ELF-1 (cell line): ENCODE measurements around the gene CALR.
"Not testable (repeated sequence)": the region's sequence is repeated elsewhere in the genome, so short reads cannot be mapped to it uniquely, and the experiment has no call there.

ENCODE experiments used
- DNase-seq: peaks from one replicate; pipeline ENCODE4 v3.0.0-alpha.2; 2016; ENCODE audit warnings: low read depth, low spot score

Gene CALR

DNA sequence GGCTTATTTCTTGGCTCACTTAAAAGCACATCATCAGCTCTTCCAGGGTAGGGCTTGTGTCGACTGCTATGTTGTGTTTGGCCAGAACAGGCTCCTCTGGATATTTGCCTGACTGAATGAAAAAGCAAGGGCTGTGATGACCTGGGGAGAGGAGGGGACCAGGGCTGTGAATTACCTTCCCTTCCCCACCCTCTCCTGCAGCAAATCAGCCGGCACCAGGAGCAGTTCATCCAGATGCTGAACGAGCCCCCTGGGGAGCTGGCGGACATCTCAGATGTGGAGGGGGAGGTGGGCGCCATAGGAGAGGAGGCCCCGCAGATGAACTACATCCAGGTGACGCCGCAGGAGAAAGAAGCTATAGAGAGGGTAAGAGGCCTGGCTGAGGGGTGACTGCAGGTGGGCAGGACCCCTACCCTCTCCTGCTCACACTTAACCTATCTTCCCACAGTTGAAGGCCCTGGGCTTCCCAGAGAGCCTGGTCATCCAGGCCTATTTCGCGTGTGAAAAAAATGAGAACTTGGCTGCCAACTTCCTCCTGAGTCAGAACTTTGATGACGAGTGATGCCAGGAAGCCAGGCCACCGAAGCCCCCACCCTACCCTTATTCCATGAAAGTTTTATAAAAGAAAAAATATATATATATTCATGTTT lies 14.2 kb downstream of the CALR start:
- peak; percentile 24 for DNase-seq

DNA sequence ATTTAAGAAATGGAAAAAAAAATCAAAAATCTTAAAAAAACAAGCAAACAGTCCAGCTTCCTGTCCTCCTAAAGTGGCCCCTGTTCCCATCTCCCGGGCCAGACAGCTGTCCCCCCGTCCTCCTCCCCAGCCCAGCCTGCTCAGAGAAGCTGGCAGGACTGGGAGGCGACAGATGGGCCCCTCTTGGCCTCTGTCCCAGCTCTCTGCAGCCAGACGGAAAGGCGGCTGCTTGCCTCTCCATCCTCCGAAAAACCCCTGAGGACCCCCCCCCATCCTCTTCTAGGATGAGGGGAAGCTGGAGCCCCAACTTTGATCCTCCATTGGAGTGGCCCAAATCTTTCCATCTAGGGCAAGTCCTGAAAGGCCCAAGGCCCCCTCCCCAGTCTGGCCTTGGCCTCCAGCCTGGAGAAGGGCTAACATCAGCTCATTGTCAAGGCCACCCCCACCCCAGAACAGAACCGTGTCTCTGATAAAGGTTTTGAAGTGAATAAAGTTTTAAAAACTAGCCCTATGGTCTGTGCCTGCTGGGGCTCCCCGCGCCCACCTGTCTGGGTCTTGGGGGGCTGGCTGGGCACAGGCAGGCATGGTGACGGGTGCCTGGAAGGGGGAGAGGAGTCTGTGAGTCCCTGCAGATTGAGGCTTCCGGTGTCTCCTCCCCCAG lies 14.9 kb downstream of the CALR start:
- no peak for DNase-seq

DNA sequence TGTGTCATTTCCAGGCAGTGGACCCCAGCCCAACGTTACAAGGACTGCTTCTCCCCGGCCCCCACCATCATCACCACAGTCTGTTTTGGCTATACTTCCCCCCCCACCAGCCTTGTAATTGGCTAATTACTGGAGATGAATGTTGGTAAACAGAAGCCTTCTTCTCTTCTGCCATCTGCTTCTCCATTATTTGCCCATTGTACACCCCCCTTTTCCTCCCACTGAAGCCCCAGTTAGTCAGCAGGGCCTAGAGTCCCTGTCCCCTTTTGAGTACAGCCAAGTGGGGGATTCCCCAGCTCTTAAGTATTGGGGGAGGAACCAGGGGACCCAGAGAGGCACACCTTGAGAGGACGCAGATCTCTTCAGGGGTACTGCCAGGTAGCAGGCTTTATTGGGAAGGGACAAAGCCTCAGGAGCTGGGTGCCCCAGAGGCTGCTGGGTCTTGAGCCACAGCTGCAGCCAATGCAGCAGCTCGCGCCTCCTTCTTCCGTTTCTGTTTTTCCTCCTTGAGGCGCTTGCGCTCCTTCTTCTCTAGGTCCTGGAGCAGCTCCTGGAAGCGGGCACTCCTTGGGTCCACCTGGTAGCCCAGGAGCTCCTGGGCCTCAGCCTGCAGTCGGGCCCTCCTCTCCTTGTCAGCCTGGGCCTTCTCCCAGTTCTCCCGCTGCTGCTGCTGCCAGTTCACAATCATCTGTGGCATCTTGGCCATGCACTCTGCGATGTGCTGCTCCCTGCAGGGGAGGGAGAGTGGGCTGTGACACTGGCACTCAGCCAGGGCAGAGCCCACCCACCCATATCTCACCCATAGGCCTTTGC lies 15.6 kb downstream of the CALR start:
- DNase-seq = no peak

DNA sequence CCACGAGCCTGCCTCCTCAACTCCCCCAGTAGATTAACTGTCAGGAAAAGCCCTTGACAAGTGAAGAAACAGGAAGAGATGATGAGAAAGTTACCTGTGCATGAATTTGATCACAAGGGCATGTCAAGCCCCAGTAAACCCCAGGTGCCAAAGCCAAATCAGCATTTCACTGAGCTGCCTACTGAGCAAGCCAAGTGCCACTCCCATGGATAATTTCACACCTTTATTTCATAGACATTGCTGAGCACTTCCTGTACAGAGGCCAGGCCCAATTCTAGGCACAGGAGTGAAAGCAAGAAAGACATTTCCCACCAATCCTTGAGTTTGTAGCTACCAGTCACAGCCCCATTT lies 16.2 kb downstream of the CALR start:
- DNase-seq = no peak

DNA sequence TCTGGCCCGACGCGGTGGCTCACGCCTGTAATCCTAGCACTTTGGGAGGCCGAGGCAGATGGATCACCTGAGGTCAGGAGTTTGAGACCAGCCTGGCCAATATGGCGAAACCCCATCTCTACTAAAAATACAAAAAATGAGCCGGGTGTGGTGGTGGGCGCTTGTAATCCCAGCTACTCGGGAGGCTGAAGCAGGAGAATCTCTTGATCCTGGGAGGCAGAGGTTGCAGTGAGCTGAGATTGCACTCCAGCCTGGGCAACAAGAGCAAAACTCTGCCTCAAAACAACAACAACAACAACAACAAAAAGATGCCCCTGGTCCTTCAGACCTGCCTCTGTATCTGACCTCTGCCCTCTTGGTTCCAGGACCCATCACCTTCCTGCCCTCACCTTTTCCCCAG lies 17.2 kb downstream of the CALR start:
- not testable (repeated sequence) for DNase-seq

DNA sequence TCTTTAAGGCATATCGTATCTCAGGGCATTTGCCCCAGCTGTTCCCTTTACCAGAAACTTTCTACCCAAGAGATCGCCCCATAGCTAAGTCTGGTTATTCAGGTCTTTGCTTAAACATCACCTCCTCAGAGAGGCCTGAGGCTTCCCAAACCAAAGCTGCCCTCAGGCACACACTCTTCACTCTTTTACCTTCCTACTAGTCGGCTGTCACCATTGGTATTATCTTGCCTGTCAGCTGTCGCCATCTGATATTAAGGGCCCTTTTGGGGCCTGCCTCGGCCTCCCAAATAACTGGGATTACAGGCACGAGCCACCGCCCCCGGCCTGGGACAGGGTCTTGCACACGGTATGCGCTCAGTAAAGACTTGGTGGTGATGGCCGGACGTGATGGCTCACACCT lies 17.6 kb downstream of the CALR start:
- peak; percentile 60 for DNase-seq

DNA sequence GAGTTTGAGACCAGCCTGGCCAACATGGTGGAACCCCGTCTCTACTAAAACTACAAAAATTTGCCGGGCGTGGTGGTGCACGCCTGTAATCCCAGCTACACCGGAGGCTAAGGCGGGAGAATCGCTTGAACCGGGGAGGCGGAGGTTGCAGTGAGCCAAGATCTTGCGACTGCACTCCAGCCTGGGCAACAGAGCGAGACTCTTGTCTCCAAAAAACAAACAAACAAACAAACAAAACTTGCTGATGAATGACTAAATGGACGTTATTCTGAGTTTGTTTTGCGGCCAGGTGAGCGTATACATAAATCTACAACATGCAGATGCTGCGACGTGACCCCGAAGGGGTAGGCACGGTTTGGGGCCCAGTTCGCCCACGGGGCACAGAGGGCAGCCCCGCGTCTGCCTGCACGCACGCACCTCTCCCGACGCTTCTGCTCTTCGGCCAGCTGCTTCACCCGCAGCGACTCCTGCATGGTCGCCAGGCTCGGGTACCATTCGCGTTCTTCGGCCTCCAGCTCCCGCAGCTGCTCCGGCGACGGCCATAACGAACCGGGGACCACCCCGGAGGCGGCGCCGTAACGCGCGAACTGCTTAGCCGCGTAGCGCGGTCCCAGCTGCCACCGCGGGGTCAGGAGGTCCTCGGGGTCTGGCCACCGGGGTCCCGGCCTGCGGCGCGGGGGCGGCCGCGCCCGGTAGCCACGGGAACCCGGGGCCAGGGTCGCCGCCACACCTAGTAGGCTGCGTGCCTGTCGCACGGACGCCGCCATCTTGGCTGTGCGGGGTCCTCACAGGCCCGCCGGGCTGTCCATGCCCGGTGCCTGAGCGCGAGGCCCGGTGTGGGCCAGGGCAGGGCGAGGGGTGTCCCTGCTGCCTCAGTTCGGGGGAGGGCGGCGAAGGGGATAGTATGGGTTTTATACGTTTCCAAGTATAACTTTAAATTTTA lies 18.3 kb downstream of the CALR start, which contains the start of gene GADD45GIP1:
Gene GADD45GIP1, minus strand, starts transcription at position 778 of the 943 bp plus-strand sequence. Its CDS starts 11 bp downstream, at position 767.
- peak; percentile 85 for DNase-seq

DNA sequence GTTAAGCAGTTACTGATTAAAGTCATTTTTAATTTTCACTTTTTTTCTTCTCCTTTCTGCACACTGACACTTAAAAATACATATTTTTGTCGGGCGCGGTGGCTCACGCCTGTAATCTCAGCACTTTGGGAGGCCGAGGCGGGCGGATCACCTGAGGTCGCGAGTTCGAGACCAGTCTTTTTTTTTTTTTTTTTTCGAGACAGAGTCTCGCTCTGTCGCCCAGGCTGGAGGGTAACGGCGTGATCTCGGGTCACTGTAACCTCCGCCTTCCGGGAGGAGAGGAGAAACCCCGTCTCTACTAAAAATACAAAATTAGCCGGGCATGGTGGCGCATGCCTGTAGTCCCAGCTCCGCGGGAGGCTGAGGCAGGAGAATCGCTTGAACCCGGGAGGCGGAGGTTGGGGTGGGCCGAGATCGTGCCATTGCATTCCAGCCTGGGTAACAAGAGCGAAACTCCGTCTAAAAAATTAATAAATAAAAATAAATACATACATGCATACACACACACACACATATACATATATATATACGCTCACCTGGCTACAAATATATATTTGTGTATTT lies 19.1 kb downstream of the CALR start:
- not testable (repeated sequence) for DNase-seq

DNA sequence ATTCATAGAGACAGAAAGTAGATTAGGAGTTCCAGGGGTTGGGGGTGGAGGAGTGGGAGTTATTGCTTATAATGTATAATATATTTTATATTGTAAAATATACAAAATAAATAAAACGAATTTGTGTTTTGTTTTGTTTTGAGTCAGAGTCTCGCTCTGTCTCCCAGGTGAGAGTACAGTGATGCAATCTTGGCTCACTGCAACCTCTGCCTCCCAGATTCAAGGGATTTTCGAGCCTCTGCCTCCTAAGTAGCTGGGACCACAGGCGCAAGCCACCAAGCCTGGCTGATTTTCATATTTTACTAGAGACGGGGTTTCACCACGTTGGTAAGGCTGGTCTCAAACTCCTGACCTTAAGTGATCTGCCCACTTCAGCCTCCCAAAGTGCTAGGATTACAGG lies 21.1 kb downstream of the CALR start:
- no peak for DNase-seq

DNA sequence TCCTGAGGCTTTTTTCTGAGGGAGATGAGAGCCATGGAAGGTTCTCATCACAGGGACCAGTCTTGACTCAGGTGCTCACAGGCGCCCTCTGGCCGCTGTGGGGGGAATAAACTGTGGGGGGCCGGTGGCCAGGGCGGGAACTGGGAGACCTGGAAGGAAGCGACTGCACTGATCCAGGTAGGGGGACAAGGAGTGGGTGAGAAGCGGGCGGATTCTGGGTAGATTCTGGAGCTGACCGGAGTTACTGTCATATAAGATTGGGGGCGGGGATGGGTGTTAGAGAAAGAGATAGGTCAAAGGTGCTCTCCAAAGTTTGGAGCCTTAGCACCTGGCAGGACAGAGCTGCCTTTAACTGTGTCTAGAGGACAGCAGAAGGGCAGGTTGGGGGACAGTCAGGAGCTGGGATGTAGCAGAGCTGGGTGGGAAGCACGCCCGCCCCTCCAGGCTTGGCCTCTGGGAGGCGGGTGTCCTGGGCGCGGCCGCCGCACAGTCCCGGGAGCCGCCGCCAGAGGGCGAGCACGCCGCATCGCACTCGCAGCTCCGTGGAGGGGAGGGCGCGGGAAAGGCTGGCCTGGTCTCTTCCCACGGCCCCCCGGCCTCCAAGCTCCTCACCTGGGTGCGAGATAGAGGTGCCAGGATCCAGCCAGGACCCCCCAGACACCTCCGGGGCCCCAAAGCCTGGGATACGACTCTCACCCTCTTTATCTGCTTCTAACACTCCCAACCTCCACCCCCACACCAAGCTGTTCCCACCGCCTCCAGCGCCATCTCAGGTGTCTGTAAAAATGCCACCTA lies 26.8 kb downstream of the CALR start:
- peak; percentile 96 for DNase-seq

DNA sequence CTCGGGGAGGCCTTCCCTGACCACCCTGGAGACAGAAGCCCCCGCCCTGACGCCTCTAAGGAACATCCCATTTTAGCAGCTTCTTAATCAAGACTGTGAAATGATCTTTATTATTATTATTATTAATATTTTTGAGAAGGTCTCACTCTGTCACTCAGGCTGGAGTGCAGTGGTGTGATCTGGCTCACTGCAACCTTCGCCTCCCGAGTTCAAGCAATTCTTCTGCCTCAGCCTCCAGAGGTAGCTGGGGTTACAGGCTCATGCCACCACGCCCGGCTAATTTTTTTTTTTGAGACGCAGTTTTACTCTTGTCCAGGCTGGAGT lies 27.4 kb downstream of the CALR start:
- no peak for DNase-seq

DNA sequence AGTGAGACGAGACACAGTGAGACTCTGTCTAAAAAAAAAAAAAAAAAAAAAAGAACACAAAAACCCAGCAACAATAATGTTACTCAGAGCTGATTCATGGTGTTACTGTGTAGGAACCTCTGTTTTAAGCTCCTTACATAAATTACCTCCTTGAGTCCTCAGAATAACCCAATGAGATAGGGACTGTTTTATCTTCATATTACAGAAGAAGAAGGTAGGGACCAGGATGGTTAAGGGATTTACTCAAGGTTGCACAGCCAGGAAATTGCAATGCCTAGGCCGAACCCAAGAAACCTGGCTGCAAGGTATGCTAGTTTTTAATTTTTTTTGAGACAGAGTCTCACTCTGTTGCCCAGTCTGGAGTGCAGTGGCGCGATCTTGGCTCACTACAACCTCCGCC lies 29.5 kb downstream of the CALR start:
- DNase-seq = no peak

DNA sequence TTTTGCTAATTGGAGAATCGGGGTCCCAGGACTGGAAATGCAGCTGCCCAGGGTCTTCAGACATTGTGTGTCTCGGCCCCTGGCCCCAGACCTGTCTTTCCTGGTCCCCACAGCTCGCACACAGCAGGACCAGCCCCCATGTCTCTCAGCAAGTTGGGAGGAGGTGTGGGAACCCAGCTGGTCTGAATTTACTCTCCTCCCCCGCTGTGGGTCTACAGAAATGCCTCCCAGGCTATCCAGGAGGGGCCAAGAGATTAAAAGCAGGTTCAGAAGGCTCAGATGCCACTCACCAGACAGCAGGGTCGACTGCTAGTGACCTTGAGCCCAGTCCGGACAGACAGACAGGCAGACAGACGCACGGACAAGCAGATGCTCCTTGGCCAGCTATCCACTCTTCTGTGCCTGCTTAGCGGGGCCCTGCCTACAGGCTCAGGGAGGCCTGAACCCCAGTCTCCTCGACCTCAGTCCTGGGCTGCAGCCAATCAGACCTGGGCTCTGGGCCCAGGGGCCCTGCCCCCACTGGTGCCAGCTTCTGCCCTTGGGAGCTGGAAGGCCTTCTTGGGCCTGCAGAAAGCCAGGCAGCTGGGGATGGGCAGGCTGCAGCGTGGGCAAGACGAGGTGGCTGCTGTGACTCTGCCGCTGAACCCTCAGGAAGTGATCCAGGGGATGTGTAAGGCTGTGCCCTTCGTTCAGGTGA lies 31.0 kb downstream of the CALR start, which contains the start of gene DAND5:
Gene DAND5, plus strand, starts transcription at position 285 of the 697 bp plus-strand sequence. Its CDS starts 85 bp downstream, at position 370.
- DNase-seq = peak; percentile 23

DNA sequence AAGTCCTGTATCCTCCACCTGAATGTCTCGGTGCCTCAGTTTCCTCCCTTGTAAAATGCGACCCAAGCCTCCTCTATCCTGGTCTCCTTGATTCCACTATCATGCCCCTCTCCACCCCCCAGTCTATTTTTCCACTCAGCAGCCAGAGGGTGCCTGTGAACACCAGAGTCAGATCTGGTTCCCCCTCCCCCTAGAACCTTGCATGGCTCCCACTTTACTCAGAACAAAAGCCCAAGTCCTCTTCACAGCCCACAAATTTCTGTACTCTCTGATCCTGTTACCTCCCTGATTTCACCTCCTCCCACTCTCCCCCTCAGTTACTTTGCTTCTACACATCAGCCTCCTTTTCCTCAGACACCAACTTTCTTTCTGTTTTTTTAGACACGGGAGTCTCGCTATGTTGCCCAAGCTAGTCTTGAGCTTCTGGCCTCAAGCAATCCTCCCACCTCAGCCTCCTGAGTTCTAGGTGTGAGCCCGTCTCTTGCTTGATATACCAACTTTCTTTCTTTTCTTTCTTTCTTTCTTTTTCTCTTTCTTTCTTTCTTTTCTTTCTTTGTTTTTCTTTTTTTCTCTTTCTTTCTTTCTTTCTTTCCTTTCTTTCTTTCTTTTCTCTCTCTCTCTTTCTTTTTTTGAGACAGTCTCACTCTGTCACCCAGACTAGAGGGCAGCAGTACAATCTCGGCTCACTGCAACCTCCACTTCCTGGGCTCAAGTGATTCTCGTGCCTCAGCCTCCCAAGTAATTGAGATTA lies 31.8 kb downstream of the CALR start:
- DNase-seq = no peak

DNA sequence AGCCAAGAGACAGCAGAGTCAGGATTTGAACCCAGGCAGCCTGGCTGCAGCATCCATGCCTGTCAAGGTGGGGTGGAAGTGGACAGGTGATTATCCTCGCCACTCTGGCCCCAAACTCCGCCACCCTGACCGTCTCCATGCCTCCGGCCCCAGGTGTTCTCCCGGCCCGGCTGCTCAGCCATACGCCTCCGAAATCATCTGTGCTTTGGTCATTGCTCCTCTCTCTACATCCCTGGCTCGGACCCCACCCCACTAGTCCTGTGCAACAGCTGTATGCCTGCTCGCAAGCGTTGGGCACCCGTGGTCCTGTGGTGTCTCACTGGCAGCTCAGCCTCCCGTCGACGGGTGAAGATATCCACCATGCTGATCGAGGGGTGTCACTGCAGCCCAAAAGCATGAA lies 34.8 kb downstream of the CALR start:
- DNase-seq = no peak

DNA sequence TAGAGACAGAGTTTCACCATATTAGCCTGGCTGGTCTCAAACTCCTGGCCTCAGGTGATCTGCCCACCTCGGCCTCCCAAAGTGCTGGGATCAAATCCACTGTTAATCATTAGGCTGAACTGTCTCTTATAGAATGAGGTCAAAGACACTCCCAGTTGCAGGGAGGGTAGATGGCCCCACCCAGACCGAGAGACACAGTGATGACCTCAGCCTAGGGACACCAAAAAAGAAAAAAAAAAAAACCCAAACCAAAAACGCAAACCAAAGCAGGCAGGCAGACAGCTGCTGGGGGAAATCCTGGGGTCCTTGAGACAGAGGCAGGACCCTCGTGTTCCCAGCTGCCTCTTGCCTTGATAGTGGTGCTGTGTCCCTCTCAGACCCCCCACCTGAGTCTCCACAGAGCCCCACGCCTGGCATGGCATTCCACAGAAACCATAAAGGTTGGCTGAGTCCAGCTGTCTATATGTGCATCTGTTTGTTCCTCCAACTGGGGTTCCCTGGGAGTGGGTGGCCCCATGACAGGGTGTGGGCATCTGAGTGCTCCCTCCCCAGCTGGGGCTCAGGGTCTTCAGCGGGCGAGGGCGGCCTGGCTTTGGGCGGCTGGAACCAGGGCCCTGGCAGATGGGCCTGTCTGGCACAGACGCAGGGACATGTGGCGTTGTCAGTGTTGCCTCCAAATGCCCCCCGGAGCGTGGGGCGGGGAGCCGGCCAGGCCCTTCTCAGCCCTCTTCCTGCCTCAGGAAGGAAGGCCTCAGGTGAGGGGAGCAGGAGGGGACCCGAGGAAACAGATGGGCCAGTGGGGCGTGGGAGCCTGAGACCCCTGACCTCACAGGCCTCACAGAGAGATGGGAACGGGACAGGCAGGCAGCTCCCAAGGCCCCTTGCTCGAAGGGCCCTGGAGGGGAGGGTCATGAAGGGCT lies 36.2 kb downstream of the CALR start:
- DNase-seq = no peak

DNA sequence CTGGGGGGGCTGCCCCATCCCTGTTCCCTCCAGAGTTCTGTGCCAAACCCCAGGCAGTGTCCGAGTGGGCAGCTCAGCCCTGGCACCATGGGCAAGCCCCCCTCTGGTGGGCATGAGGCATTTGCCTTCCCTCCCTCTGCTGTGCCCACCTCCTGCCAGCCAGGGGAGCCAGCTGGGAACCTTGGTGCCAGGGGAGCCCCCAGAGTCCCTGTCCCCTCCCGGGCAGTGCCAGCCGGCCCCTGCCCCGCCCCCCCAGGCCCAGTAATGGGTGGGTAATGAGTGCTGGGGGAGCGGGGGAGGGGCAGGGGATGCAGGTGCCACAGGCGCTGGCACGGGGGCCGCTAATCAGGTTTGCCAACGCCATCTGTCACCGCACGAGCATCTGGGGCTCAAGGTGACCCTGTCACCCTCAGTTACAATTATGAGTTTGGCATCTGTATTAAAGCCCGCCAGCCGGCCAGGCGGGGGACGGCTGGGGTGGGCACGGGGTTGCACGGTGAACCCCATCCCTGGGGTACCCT lies 36.9 kb downstream of the CALR start:
- no peak for DNase-seq

DNA sequence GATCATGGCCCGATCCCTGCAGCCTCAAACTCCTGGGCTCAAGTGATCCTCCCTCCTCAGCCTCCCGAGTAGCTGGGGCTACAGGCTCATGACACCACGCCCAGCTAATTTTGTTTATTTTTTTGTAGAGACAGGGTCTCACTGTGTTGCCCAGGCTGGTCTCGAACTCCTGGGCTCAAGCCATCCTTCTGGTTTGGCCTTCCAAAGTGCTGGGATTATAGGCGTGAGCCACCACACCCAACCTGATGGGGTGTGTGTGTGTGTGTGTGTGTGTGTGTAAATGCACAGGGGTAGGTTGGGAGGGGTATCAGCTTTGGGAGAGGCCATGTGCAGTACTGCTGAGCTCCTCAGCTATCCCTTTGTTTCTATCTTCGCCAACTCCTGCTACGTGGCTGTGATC lies 37.7 kb downstream of the CALR start:
- DNase-seq = not testable (repeated sequence)
